GM06990 (cell line): Measurements from ENCODE around the gene CNKSR2.

Source experiments
- DNase-seq: peaks from one replicate; pipeline ENCODE4 v3.0.0-alpha.2; 2011; ENCODE audit not compliant: insufficient read length; ENCODE audit errors: extremely low read depth
- H3K27me3 ChIP-seq: replicated peaks from 2 replicates; pipeline ENCODE4 v1.6.0; 2011; ENCODE audit warnings: low read length; ENCODE audit not compliant: control insufficient read depth, insufficient read depth
- H3K36me3 ChIP-seq: 2 replicates; pipeline ENCODE4 v1.5.1; 2011; ENCODE audit warnings: low read length; ENCODE audit not compliant: control insufficient read depth, insufficient read depth
- H3K4me3 ChIP-seq: replicated peaks from 2 replicates; pipeline ENCODE4 v1.5.1; 2011; ENCODE audit warnings: low read depth, mild to moderate bottlenecking, control low read depth, low read length
- TF ChIP-seq, protein P1 (sequence below): IDR thresholded peaks from 2 replicates; pipeline ENCODE4 v1.5.1; 2011; ENCODE audit warnings: low read length, control low read depth, mild to moderate bottlenecking, inconsistent platforms; ENCODE audit not compliant: insufficient read depth, poor library complexity, severe bottlenecking

Gene CNKSR2

DNA sequence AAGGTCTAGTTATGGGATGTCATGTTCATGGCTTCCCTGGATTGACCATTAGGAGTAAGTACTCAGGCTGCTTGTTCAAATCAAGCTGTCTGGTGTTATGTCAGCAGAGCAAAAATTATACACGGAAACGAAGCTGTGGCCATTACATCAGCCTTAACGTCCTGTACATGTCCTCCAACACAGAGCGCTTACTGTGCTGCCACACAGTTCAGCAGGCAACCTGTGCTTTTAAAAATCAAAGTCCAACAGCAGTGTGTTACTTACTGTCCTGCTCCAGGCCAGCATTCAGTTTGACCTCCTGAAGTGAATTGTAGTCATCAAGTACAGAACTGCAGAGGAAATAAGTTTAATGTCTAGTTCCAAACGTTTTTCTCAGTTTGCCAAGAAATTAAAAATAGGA lies 237.9 kb downstream of the CNKSR2 start:
- DNase-seq, result no peak
- no peak overlapping the region for H3K4me3 ChIP-seq
- no peaks in the 10 kb centered on the region for H3K36me3 ChIP-seq
- no peaks in the 10 kb centered on the region for H3K27me3 ChIP-seq
- TF ChIP-seq, protein P1, sequence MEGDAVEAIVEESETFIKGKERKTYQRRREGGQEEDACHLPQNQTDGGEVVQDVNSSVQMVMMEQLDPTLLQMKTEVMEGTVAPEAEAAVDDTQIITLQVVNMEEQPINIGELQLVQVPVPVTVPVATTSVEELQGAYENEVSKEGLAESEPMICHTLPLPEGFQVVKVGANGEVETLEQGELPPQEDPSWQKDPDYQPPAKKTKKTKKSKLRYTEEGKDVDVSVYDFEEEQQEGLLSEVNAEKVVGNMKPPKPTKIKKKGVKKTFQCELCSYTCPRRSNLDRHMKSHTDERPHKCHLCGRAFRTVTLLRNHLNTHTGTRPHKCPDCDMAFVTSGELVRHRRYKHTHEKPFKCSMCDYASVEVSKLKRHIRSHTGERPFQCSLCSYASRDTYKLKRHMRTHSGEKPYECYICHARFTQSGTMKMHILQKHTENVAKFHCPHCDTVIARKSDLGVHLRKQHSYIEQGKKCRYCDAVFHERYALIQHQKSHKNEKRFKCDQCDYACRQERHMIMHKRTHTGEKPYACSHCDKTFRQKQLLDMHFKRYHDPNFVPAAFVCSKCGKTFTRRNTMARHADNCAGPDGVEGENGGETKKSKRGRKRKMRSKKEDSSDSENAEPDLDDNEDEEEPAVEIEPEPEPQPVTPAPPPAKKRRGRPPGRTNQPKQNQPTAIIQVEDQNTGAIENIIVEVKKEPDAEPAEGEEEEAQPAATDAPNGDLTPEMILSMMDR, result no peak

DNA sequence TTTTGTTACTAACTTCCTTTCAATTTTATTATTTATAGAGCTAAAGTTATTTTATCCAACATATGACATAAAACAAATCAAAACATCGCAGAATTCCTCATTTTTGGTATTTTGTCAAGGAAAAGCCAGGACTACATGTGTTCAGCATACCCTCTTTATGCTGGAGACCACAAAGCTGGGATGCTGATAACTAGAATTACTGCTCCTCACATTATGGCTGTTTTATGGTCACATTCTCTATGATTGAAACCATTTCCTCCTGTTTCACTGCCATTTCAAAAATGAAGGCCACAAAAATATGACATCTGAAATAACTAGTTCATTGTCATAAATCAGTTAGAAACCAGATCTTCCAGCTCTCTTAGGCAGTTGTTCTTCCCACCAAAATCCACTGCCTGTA lies 242.2 kb downstream of the CNKSR2 start:
- H3K27me3 ChIP-seq, result no peaks in the 10 kb centered on the region
- no peaks in the 10 kb centered on the region for H3K36me3 ChIP-seq
- H3K4me3 ChIP-seq, result no peak overlapping the region
- no peak for DNase-seq
- TF ChIP-seq, protein P1, result no peak

DNA sequence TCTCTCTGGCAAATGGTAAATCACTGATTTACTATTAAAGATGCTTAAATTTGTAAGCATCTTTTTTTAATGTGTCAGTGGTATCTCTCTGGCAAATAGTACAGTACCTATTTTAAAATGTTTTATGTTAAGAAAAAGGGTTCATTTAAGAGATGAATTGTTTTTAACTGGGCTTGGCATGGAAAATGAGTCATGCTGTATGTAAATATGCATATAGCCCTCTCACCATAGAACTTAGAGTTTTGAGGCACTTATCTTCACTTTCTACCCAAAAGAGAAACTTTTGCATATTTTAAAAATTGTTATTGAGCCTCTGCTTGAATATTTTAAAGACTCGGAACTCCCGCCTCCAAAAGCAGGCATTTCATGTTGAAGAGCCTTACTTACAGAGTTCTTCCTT lies 246.0 kb downstream of the CNKSR2 start:
- H3K27me3 ChIP-seq, result no peaks in the 10 kb centered on the region
- no peaks in the 10 kb centered on the region for H3K36me3 ChIP-seq
- DNase-seq, result no peak
- TF ChIP-seq, protein P1, result no peak
- no peak overlapping the region for H3K4me3 ChIP-seq

DNA sequence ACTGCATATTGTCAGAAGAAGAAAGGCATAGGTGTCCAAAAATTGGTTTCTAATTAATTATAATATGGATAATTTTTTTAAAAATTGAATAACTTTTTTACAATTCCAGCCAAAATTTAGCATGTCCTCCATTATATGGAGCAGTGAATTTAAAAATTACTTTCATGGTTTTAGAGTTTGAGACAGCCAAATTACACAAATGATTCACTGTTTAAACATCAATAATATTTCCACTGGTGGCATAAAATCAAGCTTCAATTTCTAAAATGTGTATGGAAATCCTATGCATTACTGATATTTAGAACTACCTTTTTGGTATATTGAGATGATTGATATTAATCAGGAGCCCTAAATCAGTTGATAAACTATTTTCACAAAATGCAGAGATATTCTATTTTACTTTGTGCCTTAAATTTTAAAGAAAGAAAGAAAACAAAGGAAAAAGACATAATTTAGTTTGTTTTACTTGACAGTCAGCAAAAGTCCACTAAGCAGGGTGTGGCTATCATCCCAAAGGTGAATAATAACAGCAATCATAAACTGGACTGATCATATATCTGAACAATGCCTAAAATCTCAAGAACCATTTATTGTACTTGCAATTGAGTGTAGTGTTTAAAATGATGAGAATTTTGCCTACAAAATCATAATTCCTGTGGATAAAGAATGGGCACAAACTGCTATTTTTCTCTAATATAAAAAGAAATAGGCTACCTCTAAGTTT lies 249.7 kb downstream of the CNKSR2 start:
- DNase-seq, result no peak
- TF ChIP-seq, protein P1, result no peak
- H3K4me3 ChIP-seq, result no peak overlapping the region
- no peaks in the 10 kb centered on the region for H3K27me3 ChIP-seq
- H3K36me3 ChIP-seq, result no peaks in the 10 kb centered on the region

DNA sequence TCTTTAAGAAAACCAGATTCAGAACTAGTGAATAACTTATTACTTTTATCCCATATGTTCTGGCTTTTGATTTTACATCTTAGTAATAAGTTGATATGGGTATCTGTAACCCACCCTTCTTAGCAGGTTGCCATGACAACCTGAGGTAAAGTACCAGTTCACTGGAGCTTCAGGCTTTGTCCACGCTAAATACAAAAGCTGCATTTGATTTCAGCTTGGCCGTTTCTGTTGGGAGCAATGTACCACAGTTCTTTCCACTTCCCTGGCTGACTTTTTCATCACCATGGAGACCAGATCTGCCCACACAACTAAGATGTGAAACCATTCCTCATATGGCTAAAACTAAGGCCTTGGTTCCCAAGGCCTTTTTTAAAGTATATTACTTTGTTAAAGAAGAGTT lies 257.8 kb downstream of the CNKSR2 start:
- no peaks in the 10 kb centered on the region for H3K36me3 ChIP-seq
- H3K4me3 ChIP-seq, result no peak overlapping the region
- TF ChIP-seq, protein P1, result no peak
- no peaks in the 10 kb centered on the region for H3K27me3 ChIP-seq
- DNase-seq, result no peak

DNA sequence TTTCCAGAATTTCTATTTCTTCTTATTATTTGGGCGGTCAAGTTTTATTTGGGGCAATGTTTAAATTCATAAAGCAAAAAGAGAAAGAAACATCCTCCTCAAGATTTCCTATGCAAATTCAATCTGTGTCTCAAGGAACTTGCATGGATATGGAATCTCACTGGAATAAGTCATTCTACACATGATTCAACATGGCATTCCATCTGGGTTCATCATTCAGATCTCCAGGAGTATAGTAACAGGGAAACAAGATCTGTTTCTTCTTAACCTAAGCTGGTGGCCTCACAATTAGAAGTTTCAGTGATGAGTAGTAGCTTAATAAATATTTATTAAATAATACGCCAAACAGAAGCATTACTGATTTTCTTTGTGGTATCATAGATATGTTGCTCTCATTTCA lies 264.1 kb downstream of the CNKSR2 start:
- TF ChIP-seq, protein P1, result no peak
- DNase-seq, result no peak
- Histone ChIP-seq H3K36me3 (no peaks in the 10 kb centered on the region), H3K27me3 (no peaks in the 10 kb centered on the region), H3K4me3 (no peak overlapping the region)
